H1 (cell line): Measurements from ENCODE around the gene WSCD1. TPM values are rescaled to one million over a fixed set of nuclear protein-coding genes. Genes with fewer than 3 reads are reported as not detected.

Experiments
- CTCF ChIA-PET: fragments of 300-600 bp; sonication (Branson Sonifier 250); formaldehyde crosslinking; loops from one replicate; lab custom pipeline; 2021; ENCODE audit not compliant: partially characterized antibody; lab: Charles Lee
- POLR2A ChIA-PET: fragments of 300-600 bp; sonication (Branson Sonifier 250); formaldehyde crosslinking; loops from one replicate; lab custom pipeline; 2021; ENCODE audit warnings: inconsistent platforms; ENCODE audit not compliant: partially characterized antibody; lab: Charles Lee
- DNase-seq, 2 experiments: peaks; one replicate each; pipeline versions ENCODE4 v3.0.0 to v3.0.0-alpha.2; 2010 to 2022; ENCODE audit warnings: low spot score in 2 of 2, low read depth in 1 of 2, mixed read lengths in 1 of 2
- FAIRE-seq: peaks from 2 replicates; lab custom pipeline; 2011; peaks lifted over from hg19 to GRCh38; lab: Jason Lieb, UNC
- H2AFZ ChIP-seq: 2 replicates; pipeline ENCODE4 v1.8.1; 2012; ENCODE audit warnings: low read length, inconsistent platforms
- H2AK5ac ChIP-seq: 2 replicates; pipeline ENCODE4 v1.6.1; 2013; ENCODE audit warnings: low read depth, low read length
- H2BK120ac ChIP-seq: replicated peaks from 2 replicates; pipeline ENCODE3; 2013; ENCODE audit warnings: low read depth, low read length, inconsistent platforms
- H2BK12ac ChIP-seq: 2 replicates; pipeline ENCODE4 v1.6.1; 2013; ENCODE audit warnings: low read depth, low read length
- H2BK15ac ChIP-seq: 2 replicates; pipeline ENCODE4 v1.6.1; 2013; ENCODE audit warnings: low read length
- H2BK20ac ChIP-seq: 2 replicates; pipeline ENCODE4 v1.6.1; 2013; ENCODE audit warnings: low read length
- H2BK5ac ChIP-seq: 2 replicates; pipeline ENCODE4 v1.6.1; 2013; ENCODE audit warnings: low read depth, low read length
- H3K14ac ChIP-seq: 2 replicates; pipeline ENCODE4 v1.6.1; 2013; ENCODE audit warnings: inconsistent platforms; ENCODE audit not compliant: insufficient read length
- H3K18ac ChIP-seq: 2 replicates; pipeline ENCODE4 v1.6.1; 2013; ENCODE audit warnings: low read length; ENCODE audit errors: extremely low read depth
- H3K23ac ChIP-seq: 2 replicates; pipeline ENCODE4 v1.6.1; 2013; ENCODE audit warnings: inconsistent platforms; ENCODE audit not compliant: insufficient read length
- H3K23me2 ChIP-seq: 2 replicates; pipeline ENCODE4 v1.6.1; 2013; ENCODE audit warnings: low read depth, low read length
- H3K27ac ChIP-seq: 2 replicates; pipeline ENCODE4 v1.6.1; 2011; ENCODE audit warnings: low read depth, low read length, inconsistent platforms
- H3K27me3 ChIP-seq, 4 experiments: replicated peaks in 1 of 4; 1 replicate in 1 of 4; 2 replicates in 3 of 4; pipeline versions ENCODE4 v1.6.1 to v1.8.1; 2011 to 2013; ENCODE audit warnings: low read length in 3 of 4, mild to moderate bottlenecking in 3 of 4, inconsistent platforms in 2 of 4, mixed read lengths in 2 of 4, moderate library complexity in 1 of 4; ENCODE audit not compliant: control insufficient read depth in 3 of 4, insufficient read depth in 3 of 4; ENCODE audit errors: extremely low read depth in 1 of 4
- H3K36me3 ChIP-seq, 4 experiments: 2 replicates each; pipeline versions ENCODE4 v1.6.1 to v1.8.1; 2011 to 2013; ENCODE audit warnings: mild to moderate bottlenecking in 4 of 4, low read length in 3 of 4, moderate library complexity in 2 of 4, control low read depth in 1 of 4, inconsistent platforms in 1 of 4; ENCODE audit not compliant: insufficient read depth in 4 of 4, control insufficient read depth in 2 of 4
- H3K4ac ChIP-seq: replicated peaks from 2 replicates; pipeline ENCODE3; 2013; ENCODE audit warnings: low read length, low read depth, mixed read lengths, inconsistent platforms; ENCODE audit not compliant: insufficient read length
- H3K4me1 ChIP-seq, 4 experiments: replicated peaks in 1 of 4; 1 replicate in 1 of 4; 2 replicates in 3 of 4; pipeline versions ENCODE4 v1.6.1 to v1.8.1; 2011 to 2013; ENCODE audit warnings: low read length in 3 of 4, inconsistent platforms in 2 of 4, mixed read lengths in 1 of 4; ENCODE audit not compliant: insufficient read depth in 4 of 4, control insufficient read depth in 3 of 4
- H3K4me2 ChIP-seq, 2 experiments: 2 replicates each; pipeline versions ENCODE4 v1.6.1 to v1.8.1; 2011 to 2013; ENCODE audit warnings: low read depth in 2 of 2, low read length in 2 of 2, control low read depth in 1 of 2, inconsistent platforms in 1 of 2, mild to moderate bottlenecking in 1 of 2; ENCODE audit not compliant: insufficient read depth in 1 of 2
- H3K4me3 ChIP-seq, 4 experiments: fragments of 200-600, 300-600 bp in 1 of 4; sonication (generic), shearing (Covaris generic), sonication (Bioruptor Twin) in 1 of 4; 2 replicates each; pipeline versions ENCODE4 v1.5.1 to v1.8.1; 2011 to 2016; ENCODE audit warnings: low read length in 4 of 4, low read depth in 3 of 4, control low read depth in 2 of 4, inconsistent platforms in 2 of 4, mild to moderate bottlenecking in 2 of 4, mixed read lengths in 1 of 4, moderate library complexity in 1 of 4; ENCODE audit not compliant: insufficient read depth in 2 of 4; ENCODE audit errors: extremely low read depth in 1 of 4
- H3K56ac ChIP-seq: replicated peaks from 2 replicates; pipeline ENCODE3; 2013; ENCODE audit warnings: low read depth, mild to moderate bottlenecking, mixed read lengths, low read length, inconsistent platforms; ENCODE audit not compliant: insufficient read length
- H3K79me1 ChIP-seq: 2 replicates; pipeline ENCODE4 v1.6.1; 2013; ENCODE audit warnings: low read depth, low read length, control low read depth
- H3K79me2 ChIP-seq, 2 experiments: 2 replicates each; pipeline versions ENCODE4 v1.6.1 to v1.8.1; 2012 to 2013; ENCODE audit warnings: low read length in 2 of 2, mild to moderate bottlenecking in 2 of 2, inconsistent platforms in 1 of 2; ENCODE audit not compliant: insufficient read depth in 2 of 2, control insufficient read depth in 1 of 2
- H3K9ac ChIP-seq, 4 experiments: replicated peaks in 1 of 4; 1 replicate in 1 of 4; 2 replicates in 3 of 4; pipeline versions ENCODE4 v1.6.1 to v1.8.1; 2011 to 2013; ENCODE audit warnings: low read depth in 3 of 4, low read length in 3 of 4, control low read depth in 2 of 4, mild to moderate bottlenecking in 2 of 4, moderate library complexity in 2 of 4, inconsistent platforms in 1 of 4; ENCODE audit errors: extremely low read depth in 1 of 4
- H3K9me3 ChIP-seq, 2 experiments: 2 replicates each; pipeline versions ENCODE4 v1.6.1 to v1.8.1; 2012 to 2013; ENCODE audit warnings: mild to moderate bottlenecking in 2 of 2, moderate library complexity in 2 of 2, control low read depth in 1 of 2, inconsistent platforms in 1 of 2, low read depth in 1 of 2, low read length in 1 of 2, mixed read lengths in 1 of 2; ENCODE audit not compliant: insufficient read depth in 2 of 2
- H4K20me1 ChIP-seq, 2 experiments: replicated peaks in 1 of 2; 2 replicates each; pipeline versions ENCODE3 to v1.8.1; 2011 to 2013; ENCODE audit warnings: inconsistent platforms in 2 of 2, low read length in 2 of 2, mild to moderate bottlenecking in 1 of 2; ENCODE audit not compliant: insufficient read depth in 2 of 2, control insufficient read depth in 1 of 2
- H4K5ac ChIP-seq: 2 replicates; pipeline ENCODE4 v1.6.1; 2013; ENCODE audit warnings: low read length, low read depth, mixed read lengths, inconsistent platforms; ENCODE audit not compliant: insufficient read length
- H4K8ac ChIP-seq: 2 replicates; pipeline ENCODE4 v1.8.0; 2013; ENCODE audit warnings: mild to moderate bottlenecking, moderate library complexity, low read length, inconsistent platforms; ENCODE audit not compliant: insufficient read depth; ENCODE audit errors: extremely low read depth
- H4K91ac ChIP-seq: replicated peaks from 2 replicates; pipeline ENCODE3; 2013; ENCODE audit warnings: low read length, mixed read lengths, inconsistent platforms; ENCODE audit not compliant: insufficient read length
- RNF2 ChIP-seq: fragments of 200-900, 300-1000 bp; sonication (generic); IDR thresholded peaks from 2 replicates; pipeline ENCODE4 v1.7.1; 2016; ENCODE audit warnings: borderline replicate concordance, low read depth, mild to moderate bottlenecking, antibody characterized with exemption, low read length; ENCODE audit not compliant: poor library complexity, severe bottlenecking; ENCODE audit errors: missing control alignments
- SUZ12 ChIP-seq: fragments of 200-600 bp; sonication (generic); IDR thresholded peaks from 2 replicates; pipeline ENCODE4 v1.6.1; 2012; ENCODE audit warnings: mild to moderate bottlenecking, inconsistent platforms, low read length, moderate library complexity, mixed read lengths
- WGBS, 2 experiments: shearing (Covaris generic) in 1 of 2; methylation state at CpG; one replicate each; pipeline versions ENCODE4 v1.1.6 to v1.1.7; 2013 to 2015; ENCODE audit warnings: low lambda C conversion rate in 2 of 2, mixed read lengths in 2 of 2, inconsistent platforms in 1 of 2, low coverage in 1 of 2, missing lambda C conversion rate in 1 of 2; ENCODE audit not compliant: insufficient replicate concordance in 2 of 2, insufficient coverage in 1 of 2, insufficient read length in 1 of 2; ENCODE audit errors: extremely low coverage in 1 of 2, missing lambda C conversion rate in 1 of 2; 5-methylcytosine and 5-hydroxymethylcytosine counted together
- polyA plus RNA-seq, 7 experiments: library from polyadenylated mRNA; depleted of rRNA in 3 of 7; stranded (reverse) in 5 of 7; unstranded in 2 of 7; fragments of >200 nt in 5 of 7; fragments of 200-250 nt in 2 of 7; gene quantifications; 1 replicate in 5 of 7; 2 replicates in 1 of 7; 4 replicates in 1 of 7; pipeline versions ENCODE4 v1.2.1 to v1.2.3, GENCODE V29; 2011 to 2013; ENCODE audit warnings: missing spikeins in 2 of 7, mixed read lengths in 2 of 7
- total RNA-seq: library from RNA; stranded (reverse); fragmentation: NEBNext Ultra II Directional; extraction: Animal tissue kit (Norgen Biotek cat#: 25700); gene quantifications from 2 replicates; pipeline ENCODE4 v1.2.1, GENCODE V29; 2021

The WSCD1 gene
- total and polyA plus RNA-seq, 2 of the 8 experiments (the other 6 are each of a cell fraction or from before 2014, with no cell fraction given) = 21.9 to 39.0 TPM

DNA sequence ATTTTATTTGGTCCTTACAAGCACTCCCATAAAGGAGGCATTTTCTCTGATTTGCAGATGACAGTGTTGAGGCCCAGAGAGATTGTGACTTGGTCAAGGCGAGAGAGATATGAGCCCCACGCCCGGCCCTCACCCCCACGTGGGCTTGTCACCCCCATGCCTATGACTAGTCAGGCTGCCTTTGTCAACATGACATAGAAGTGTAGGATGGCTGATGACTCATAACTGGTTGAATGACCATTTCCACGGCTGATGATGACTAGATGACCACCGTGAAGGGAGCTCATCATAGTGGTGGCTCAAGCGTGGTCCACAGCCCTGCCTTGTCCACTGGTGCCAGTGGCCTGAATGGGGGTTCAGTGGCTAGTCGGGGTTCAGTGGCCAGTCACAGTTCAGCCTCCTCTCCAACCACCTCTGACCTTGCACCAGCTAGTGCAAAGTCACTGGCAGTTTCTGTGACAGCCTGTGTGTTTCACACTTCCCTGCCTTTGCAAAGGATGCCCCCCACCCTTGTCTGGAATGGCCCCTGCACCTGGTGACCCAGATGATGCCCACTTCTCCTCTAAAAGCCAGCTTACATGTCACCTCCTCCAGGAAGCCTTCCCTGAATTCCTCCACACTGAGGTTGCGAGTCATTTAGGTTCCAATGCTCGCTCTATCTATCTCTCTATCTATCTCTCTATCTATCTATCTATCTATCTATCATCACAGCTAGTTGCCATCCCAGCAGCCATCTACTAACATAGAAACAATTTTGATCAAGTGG lies 3.8 kb upstream of the WSCD1 start:
- H3K4me1 ChIP-seq = peaks cover 3 to 11% (median 7%) of the 10 kb centered on the region in 4 experiments; a peak in 6 of 7 replicates
- no peak overlapping the region for H2BK5ac ChIP-seq
- no peak overlapping the region for H3K23ac ChIP-seq
- H3K27me3 ChIP-seq = peaks cover 0 to 19% (median 14%) of the 10 kb centered on the region in 4 experiments; a peak in 6 of 7 replicates
- peaks cover under 1% of the 10 kb centered on the region; the same call in 1 of the 2 replicates for H3K79me1 ChIP-seq
- no peak overlapping the region for H2AK5ac ChIP-seq
- peaks cover 9% of the 10 kb centered on the region for H3K23me2 ChIP-seq
- H4K8ac ChIP-seq = no peak overlapping the region
- H2BK120ac ChIP-seq = no peak overlapping the region
- no peaks in the 10 kb centered on the region for H4K20me1 ChIP-seq
- no peak overlapping the region for H3K4me3 ChIP-seq
- no peak overlapping the region for H3K56ac ChIP-seq
- ChIA-PET POLR2A (no interaction called here), CTCF (interaction anchor here (1.5 to 4.4 kb wide), 3 partner anchors 9 to 188 kb away, joined by 3 to 15 read pairs (median 5); no protein-coding TSS in a partner anchor)
- no peak overlapping the region for H3K9ac ChIP-seq
- no peak overlapping the region for H3K4me2 ChIP-seq
- no peak overlapping the region for H3K14ac ChIP-seq
- 0 out of 2 replicates have a peak overlapping the region, but pooled peaks have one; percentile 10 for H2BK12ac ChIP-seq
- no peaks in the 10 kb centered on the region for H3K36me3 ChIP-seq
- H2BK20ac ChIP-seq = no peak overlapping the region
- no peak overlapping the region for H4K5ac ChIP-seq
- 94% methylated on average over 10 of the region's 10 CpGs; no CpG with 5 or more reads in 1 of the 2 experiments for WGBS, 2 experiments
- no peak overlapping the region for H3K4ac ChIP-seq
- no peaks in the 10 kb centered on the region for H3K9me3 ChIP-seq
- DNase-seq (no peak), FAIRE-seq (no peak)
- no peak overlapping the region for H3K18ac ChIP-seq
- no peak overlapping the region for H4K91ac ChIP-seq
- no peak overlapping the region for H2AFZ ChIP-seq
- H3K79me2 ChIP-seq = peaks cover 0 to 4% of the 10 kb centered on the region in 2 experiments; a peak in 2 of 4 replicates
- no peak overlapping the region for H3K27ac ChIP-seq
- no peak overlapping the region for H2BK15ac ChIP-seq
- TF ChIP-seq SUZ12 (no peak), RNF2 (no peak)
